Loucy (cell line): ENCODE results near the gene RNF40.

Source experiments
- H2AFZ ChIP-seq: fragments of 200-600 bp; sonication (generic); 2 replicates; pipeline ENCODE4 v1.6.0; 2016; ENCODE audit warnings: antibody characterized with exemption, mild to moderate bottlenecking, low read length, moderate library complexity
- H3F3A ChIP-seq: fragments of 200-600 bp; 2 replicates; pipeline ENCODE4 v1.6.0; 2016; ENCODE audit warnings: antibody characterized with exemption, low read depth, mild to moderate bottlenecking
- H3K27me3 ChIP-seq: fragments of 200-600 bp; sonication (generic); 2 replicates; pipeline ENCODE4 v1.6.1; 2014; ENCODE audit warnings: low read length, mild to moderate bottlenecking; ENCODE audit not compliant: insufficient read depth, poor library complexity, severe bottlenecking
- H3K36me3 ChIP-seq: fragments of 200-600 bp; sonication (generic); 2 replicates; pipeline ENCODE4 v1.6.1; 2016; ENCODE audit warnings: low read length; ENCODE audit not compliant: insufficient read depth
- H3K4me1 ChIP-seq: fragments of 200-600 bp; sonication (generic); 2 replicates; pipeline ENCODE4 v1.5.1; 2014; ENCODE audit warnings: low read length, mild to moderate bottlenecking; ENCODE audit not compliant: insufficient read depth, poor library complexity, severe bottlenecking
- H3K4me2 ChIP-seq: fragments of 200-600 bp; sonication (generic); 2 replicates; pipeline ENCODE4 v1.6.0; 2014; ENCODE audit warnings: antibody characterized with exemption, low read length, low read depth, mild to moderate bottlenecking; ENCODE audit not compliant: poor library complexity, severe bottlenecking
- H3K4me3 ChIP-seq: fragments of 200-600 bp; sonication (generic); 2 replicates; pipeline ENCODE4 v1.5.1; 2014; ENCODE audit warnings: low read length, mild to moderate bottlenecking, mixed read lengths; ENCODE audit not compliant: poor library complexity, severe bottlenecking
- H3K79me2 ChIP-seq: fragments of 200-600 bp; sonication (generic); 2 replicates; pipeline ENCODE4 v1.6.1; 2014; ENCODE audit warnings: low read length; ENCODE audit not compliant: insufficient read depth
- H3K9ac ChIP-seq: fragments of 200-600 bp; sonication (generic); 2 replicates; pipeline ENCODE4 v1.6.0; 2014; ENCODE audit warnings: mild to moderate bottlenecking, low read depth, low read length, moderate library complexity; ENCODE audit not compliant: poor library complexity, severe bottlenecking
- H3K9me2 ChIP-seq: fragments of 200-600 bp; sonication (generic); replicated peaks from 2 replicates; pipeline ENCODE4 v1.6.1; 2016; ENCODE audit warnings: low read depth, low read length, mixed read lengths
- H3K9me3 ChIP-seq: fragments of 200-600 bp; sonication (generic); 2 replicates; pipeline ENCODE4 v1.6.1; 2014; ENCODE audit warnings: mild to moderate bottlenecking, antibody characterized with exemption, low read length, low read depth; ENCODE audit not compliant: insufficient read depth
- H4K20me1 ChIP-seq: fragments of 200-600 bp; sonication (generic); 2 replicates; pipeline ENCODE4 v1.6.0; 2014; ENCODE audit warnings: antibody characterized with exemption, low read length, mild to moderate bottlenecking; ENCODE audit not compliant: insufficient read depth, poor library complexity, severe bottlenecking
- EZH2phosphoT487 ChIP-seq: fragments of 200-600 bp; IDR thresholded peaks from 2 replicates; pipeline ENCODE4 v1.6.1; 2018; ENCODE audit warnings: antibody characterized with exemption, mild to moderate bottlenecking, moderate library complexity, borderline replicate concordance
- TF ChIP-seq, protein P1 (sequence below): fragments of 200-600 bp; sonication (generic); conservative IDR thresholded peaks from 2 replicates; pipeline ENCODE4 v1.5.1; 2014; ENCODE audit warnings: mild to moderate bottlenecking, antibody characterized with exemption, low read length

Gene RNF40

DNA sequence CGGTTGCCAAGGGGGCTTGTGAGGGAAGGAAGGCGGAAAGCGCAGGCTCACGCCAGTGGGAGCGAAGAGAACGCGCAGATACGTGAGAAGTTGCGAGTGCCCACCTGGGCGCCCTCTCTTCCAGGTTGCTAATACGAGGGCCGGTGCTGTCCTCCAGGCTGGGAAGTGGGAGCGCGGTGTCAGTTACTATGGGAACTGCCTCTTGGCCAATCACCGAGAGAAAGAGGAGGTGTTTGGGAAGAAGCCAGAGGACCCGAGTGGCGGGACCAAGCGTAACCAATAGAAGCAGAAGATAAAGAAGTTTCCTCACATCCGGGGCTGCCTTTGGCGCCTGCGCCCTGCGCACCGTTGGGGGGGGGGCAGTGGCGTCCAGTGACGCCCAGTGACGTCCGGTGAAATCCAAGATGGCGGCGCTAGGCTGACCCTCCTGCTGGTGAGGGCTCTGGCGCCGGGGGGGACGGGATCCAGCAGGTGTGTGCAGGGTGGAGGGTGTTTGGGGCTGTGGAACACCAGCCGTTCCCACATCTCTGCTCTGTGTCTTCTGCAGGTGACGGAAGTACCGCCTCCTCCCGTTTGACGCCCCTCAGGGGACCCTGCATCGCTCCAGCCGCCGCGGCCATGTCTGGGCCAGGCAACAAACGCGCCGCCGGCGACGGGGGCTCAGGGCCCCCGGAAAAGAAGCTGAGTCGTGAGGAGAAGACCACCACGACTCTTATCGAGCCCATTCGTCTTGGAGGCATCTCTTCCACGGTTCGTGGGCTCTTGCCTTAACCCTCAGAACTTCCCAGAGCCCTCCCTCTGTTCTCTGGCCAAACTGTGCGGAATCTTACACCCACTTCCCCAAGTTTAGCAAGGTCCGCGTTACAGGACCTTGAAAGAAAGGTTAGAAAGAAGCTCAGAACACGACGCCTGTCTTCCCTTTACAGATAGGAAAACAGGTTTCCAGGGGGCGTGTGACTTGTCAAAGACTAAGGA, at the start of gene RNF40, which contains the start of gene CFAP119:
TSS of gene RNF40 (plus strand) at position 395 of the 975 bp plus-strand sequence. CDS start at position 619, 224 bp downstream.
TSS of gene CFAP119 (minus strand) at position 135 of the 975 bp plus-strand sequence. CDS start 314 bp downstream, outside the sequence.
- TF ChIP-seq, protein P1, sequence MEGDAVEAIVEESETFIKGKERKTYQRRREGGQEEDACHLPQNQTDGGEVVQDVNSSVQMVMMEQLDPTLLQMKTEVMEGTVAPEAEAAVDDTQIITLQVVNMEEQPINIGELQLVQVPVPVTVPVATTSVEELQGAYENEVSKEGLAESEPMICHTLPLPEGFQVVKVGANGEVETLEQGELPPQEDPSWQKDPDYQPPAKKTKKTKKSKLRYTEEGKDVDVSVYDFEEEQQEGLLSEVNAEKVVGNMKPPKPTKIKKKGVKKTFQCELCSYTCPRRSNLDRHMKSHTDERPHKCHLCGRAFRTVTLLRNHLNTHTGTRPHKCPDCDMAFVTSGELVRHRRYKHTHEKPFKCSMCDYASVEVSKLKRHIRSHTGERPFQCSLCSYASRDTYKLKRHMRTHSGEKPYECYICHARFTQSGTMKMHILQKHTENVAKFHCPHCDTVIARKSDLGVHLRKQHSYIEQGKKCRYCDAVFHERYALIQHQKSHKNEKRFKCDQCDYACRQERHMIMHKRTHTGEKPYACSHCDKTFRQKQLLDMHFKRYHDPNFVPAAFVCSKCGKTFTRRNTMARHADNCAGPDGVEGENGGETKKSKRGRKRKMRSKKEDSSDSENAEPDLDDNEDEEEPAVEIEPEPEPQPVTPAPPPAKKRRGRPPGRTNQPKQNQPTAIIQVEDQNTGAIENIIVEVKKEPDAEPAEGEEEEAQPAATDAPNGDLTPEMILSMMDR, result no peak
- TF ChIP-seq EZH2phosphoT487, result no peak
- Histone ChIP-seq H3K9me3 (no peaks in the 10 kb centered on the region), H3K27me3 (no peaks in the 10 kb centered on the region), H3F3A (no peaks in the 10 kb centered on the region), H3K79me2 (peaks cover 28% of the 10 kb centered on the region), H3K36me3 (peaks cover 32% of the 10 kb centered on the region; the same call in 1 of the 2 replicates), H3K4me1 (peaks cover 23% of the 10 kb centered on the region), H3K9me2 (no peaks in the 10 kb centered on the region), H3K4me2 (peak within 1 kb of the TSS; percentile 88), H3K4me3 (peak within 1 kb of the TSS; percentile 87), H3K9ac (peak within 1 kb of the TSS; percentile 86), H2AFZ (peak within 1 kb of the TSS; percentile 88), H4K20me1 (peaks cover 22% of the 10 kb centered on the region)

- Histone ChIP-seq H3K9ac (no peak overlapping the region), H3K4me1 (no peaks in the 10 kb centered on the region), H3K4me2 (no peak overlapping the region), H3K9me2 (no peaks in the 10 kb centered on the region), H2AFZ (no peak overlapping the region), H4K20me1 (peaks cover 24% of the 10 kb centered on the region), H3K4me3 (no peak overlapping the region), H3K27me3 (no peaks in the 10 kb centered on the region), H3K9me3 (no peaks in the 10 kb centered on the region), H3K79me2 (peaks cover 32% of the 10 kb centered on the region), H3F3A (no peaks in the 10 kb centered on the region; the same call in 1 of the 2 replicates), H3K36me3 (peaks cover 89% of the 10 kb centered on the region)
- TF ChIP-seq, protein P1, result no peak
- TF ChIP-seq EZH2phosphoT487, result no peak
Observed at GRCh38 chr16:30715750-30716445, 46.2 kb upstream of the RNF40 start.

DNA sequence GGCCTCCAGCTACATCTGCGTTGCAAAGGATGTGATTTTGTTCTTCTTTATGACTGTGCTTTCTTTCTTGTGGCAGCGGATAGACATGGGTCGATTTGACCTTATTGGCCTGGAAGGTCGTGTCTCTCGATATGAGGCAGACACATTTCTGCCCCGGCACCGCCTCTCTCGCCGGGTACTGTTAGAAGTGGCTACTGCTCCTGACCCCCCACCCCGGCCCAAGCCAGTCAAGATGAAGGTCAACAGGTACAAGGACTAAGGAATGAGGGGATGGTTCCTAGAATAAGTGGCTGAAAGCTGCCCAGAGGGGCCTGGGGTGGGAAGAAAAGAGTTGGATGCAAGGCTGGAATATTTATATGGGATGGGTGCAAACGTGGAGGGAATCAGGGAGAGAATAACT, 42.0 kb upstream of the RNF40 start:
- H3F3A ChIP-seq, result no peaks in the 10 kb centered on the region; the same call in 1 of the 2 replicates
- H3K4me1 ChIP-seq, result no peaks in the 10 kb centered on the region
- H3K4me2 ChIP-seq, result no peak overlapping the region
- H2AFZ ChIP-seq, result no peak overlapping the region
- no peak overlapping the region for H3K9ac ChIP-seq
- no peaks in the 10 kb centered on the region for H3K9me3 ChIP-seq
- H4K20me1 ChIP-seq, result peaks cover 29% of the 10 kb centered on the region
- H3K79me2 ChIP-seq, result peaks cover 25% of the 10 kb centered on the region; the same call in 1 of the 2 replicates
- no peaks in the 10 kb centered on the region for H3K27me3 ChIP-seq
- peaks cover 94% of the 10 kb centered on the region for H3K36me3 ChIP-seq
- H3K9me2 ChIP-seq, result no peaks in the 10 kb centered on the region
- TF ChIP-seq, protein P1, result no peak
- no peak for TF ChIP-seq EZH2phosphoT487
- H3K4me3 ChIP-seq, result no peak overlapping the region
